Body of pancreas (tissue), 4 donors: ENCODE measurements around the gene ANKRD44. TPM values are rescaled to one million over a fixed set of nuclear protein-coding genes. Genes with fewer than 3 reads are reported as not detected.

Source experiments
- ATAC-seq: fragments of 150-250 bp; one replicate; pipeline ENCODE4 v1.9.1; 2016
- DNase-seq, 4 donors: peaks; one replicate each; pipeline ENCODE4 v3.0.0-alpha.2; 2019
- H3K27ac ChIP-seq, 4 donors: fragments of 200-600 bp; sonication (generic); 1 replicate in 3 of 4; 2 replicates in 1 of 4; pipeline versions ENCODE4 v1.5.1 to v1.6.1; 2016 to 2019; ENCODE audit warnings: mild to moderate bottlenecking in 1 of 4, mixed read lengths in 1 of 4, moderate library complexity in 1 of 4
- H3K27me3 ChIP-seq, 2 donors: fragments of 200-600 bp; sonication (generic); one replicate each; pipeline ENCODE4 v1.6.0; 2016; ENCODE audit warnings: mild to moderate bottlenecking in 1 of 2
- H3K36me3 ChIP-seq, 2 donors: fragments of 200-600 bp; sonication (generic); replicated peaks in 1 of 2; 2 replicates each; pipeline ENCODE4 v1.5.1; 2016; ENCODE audit warnings: low read depth in 2 of 2; ENCODE audit not compliant: insufficient read depth in 1 of 2
- H3K4me1 ChIP-seq: fragments of 200-600 bp; sonication (generic); one replicate; pipeline ENCODE4 v1.6.0; 2016
- H3K4me3 ChIP-seq, 2 donors: fragments of 200-600 bp; sonication (generic); 1 replicate in 1 of 2; 2 replicates in 1 of 2; pipeline ENCODE4 v1.5.1; 2016 to 2019
- H3K9me3 ChIP-seq, 3 donors: fragments of 200-600 bp; sonication (generic); 1 replicate in 2 of 3; 2 replicates in 1 of 3; pipeline ENCODE4 v1.5.1; 2016
- CTCF ChIP-seq, 7 experiments: fragments of 450-650 bp in 4 of 7; fragments of 200-600 bp in 3 of 7; sonication (generic) in 3 of 7; IDR thresholded peaks; one replicate each; pipeline ENCODE4 v1.5.1; 2016 to 2019; ENCODE audit warnings: antibody characterized with exemption in 7 of 7
- POLR2A ChIP-seq, 3 donors: fragments of 450-650 bp; IDR thresholded peaks; one replicate each; pipeline ENCODE4 v1.6.1; 2016; ENCODE audit warnings: antibody characterized with exemption in 3 of 3, mild to moderate bottlenecking in 2 of 3
- WGBS, 2 donors: methylation state at CpG; one replicate each; pipeline ENCODE4 v1.1.5; 2017; 5-methylcytosine and 5-hydroxymethylcytosine counted together
- intact Hi-C: fragments of 100-400 bp; cut with DNase I; formaldehyde crosslinking; loops from one replicate; pipeline ENCODE4 v1.15.1; 2023
- total RNA-seq, 2 donors: library from RNA; depleted of rRNA; stranded (reverse); fragments of >200 nt; gene quantifications; one replicate each; pipeline ENCODE4 v1.1.0, GENCODE V29; 2016

Gene ANKRD44
- total RNA-seq, 2 donors from 2014 or later: 12.2 TPM

- TF ChIP-seq POLR2A (IDR thresholded peaks at IDR 0.05) (no peak), CTCF (IDR thresholded peaks at IDR 0.05) (no peak)
- H3K9me3 ChIP-seq: no peaks in the 10 kb centered on the region
- no peak overlapping the region for H3K27ac ChIP-seq
These were observed 93.0 kb downstream of the ANKRD44 start for GRCh38 chr2:197217541-197217940.

GRCh38 chr2:197216361-197216979 lies 94.1 kb downstream of the ANKRD44 start:
- Histone ChIP-seq H3K27me3 (no peaks in the 10 kb centered on the region), H3K27ac (peak overlapping the region in 2 of 4 donors; percentile 9 to 18), H3K36me3 (no peaks in the 10 kb centered on the region), H3K4me1 (no peaks in the 10 kb centered on the region), H3K4me3 (no peak overlapping the region), H3K9me3 (no peaks in the 10 kb centered on the region)
- TF ChIP-seq POLR2A (IDR thresholded peaks at IDR 0.05) (no peak), CTCF (IDR thresholded peaks at IDR 0.05) (no peak)
- intact Hi-C loops: no loop called here
- no peak for DNase-seq
- ATAC-seq: peak; percentile 24
- WGBS, 2 donors: 56 to 61% methylated on average over 5 of the region's 5 CpGs

More at GRCh38 chr2:197217541-197217940, 93.0 kb downstream of the ANKRD44 start:
- ATAC-seq (no peak), DNase-seq (no peak)
- no peaks in the 10 kb centered on the region for H3K4me1 ChIP-seq
- H3K27me3 ChIP-seq: no peaks in the 10 kb centered on the region
- no peak overlapping the region for H3K4me3 ChIP-seq
- H3K36me3 ChIP-seq: no peaks in the 10 kb centered on the region
- WGBS, 2 donors: 53 to 80% methylated on average over 2 of the region's 2 CpGs
- intact Hi-C loops: no loop called here

- no peak for ATAC-seq
- H3K4me1 ChIP-seq: no peaks in the 10 kb centered on the region
These were observed 94.7 kb downstream of the ANKRD44 start for GRCh38 chr2:197215748-197216360.

GRCh38 chr2:197212344-197213262 lies 98.0 kb downstream of the ANKRD44 start:
- intact Hi-C loops: no loop called here
- 67 to 84% methylated on average over 8 of the region's 8 CpGs for WGBS, 2 donors
- Histone ChIP-seq H3K27me3 (no peaks in the 10 kb centered on the region), H3K36me3 (no peaks in the 10 kb centered on the region), H3K4me3 (no peak overlapping the region), H3K4me1 (peaks cover 24% of the 10 kb centered on the region), H3K27ac (no peak overlapping the region), H3K9me3 (no peaks in the 10 kb centered on the region)
- no peak for ATAC-seq
- no peak for DNase-seq
- TF ChIP-seq CTCF (IDR thresholded peaks at IDR 0.05) (no peak), POLR2A (IDR thresholded peaks at IDR 0.05) (no peak)

More at GRCh38 chr2:197215748-197216360, 94.7 kb downstream of the ANKRD44 start:
- intact Hi-C loops: no loop called here
- H3K9me3 ChIP-seq: no peaks in the 10 kb centered on the region
- no peaks in the 10 kb centered on the region for H3K27me3 ChIP-seq
- no peaks in the 10 kb centered on the region for H3K36me3 ChIP-seq
- DNase-seq: no peak
- TF ChIP-seq POLR2A (IDR thresholded peaks at IDR 0.05): no peak
- TF ChIP-seq CTCF (IDR thresholded peaks at IDR 0.05): no peak
- H3K27ac ChIP-seq: peak overlapping the region in 2 of 4 donors; percentile 4 to 18
- WGBS, 2 donors: 56 to 67% methylated on average over 3 of the region's 3 CpGs
- H3K4me3 ChIP-seq: no peak overlapping the region
